Gastroesophageal sphincter (tissue), 4 donors: ENCODE data around the gene CERS1. TPM values are rescaled to one million over a fixed set of nuclear protein-coding genes. Genes with fewer than 3 reads are reported as not detected.

Experiments used
- ATAC-seq: fragments of 150-250 bp; one replicate; pipeline ENCODE4 v1.9.1; 2016; ENCODE audit warnings: mild to moderate bottlenecking, moderate library complexity
- H3K27ac ChIP-seq, 4 donors: fragments of 200-600 bp; sonication (generic) in 3 of 4; 1 replicate in 3 of 4; 2 replicates in 1 of 4; pipeline ENCODE4 v1.5.1; 2016 to 2019
- H3K27me3 ChIP-seq: fragments of 200-600 bp; sonication (generic); one replicate; pipeline ENCODE4 v1.5.1; 2019
- H3K36me3 ChIP-seq, 2 donors: fragments of 200-600 bp; sonication (generic); one replicate each; pipeline ENCODE4 v1.5.1; 2019; ENCODE audit warnings: control low read depth in 1 of 2
- H3K4me1 ChIP-seq, 3 donors: fragments of 200-600 bp; sonication (generic); 1 replicate in 2 of 3; 2 replicates in 1 of 3; pipeline ENCODE4 v1.5.1; 2016 to 2019; ENCODE audit warnings: control low read depth in 2 of 3
- H3K4me3 ChIP-seq, 2 donors: fragments of 200-600 bp; sonication (generic); one replicate each; pipeline ENCODE4 v1.5.1; 2019; ENCODE audit warnings: mild to moderate bottlenecking in 1 of 2, moderate library complexity in 1 of 2
- H3K9me3 ChIP-seq, 3 donors: fragments of 200-600 bp; sonication (generic); one replicate each; pipeline ENCODE4 v1.5.1; 2017 to 2019; ENCODE audit warnings: control low read depth in 2 of 3
- EP300 ChIP-seq: sonication (generic); formaldehyde crosslinking; IDR thresholded peaks from one replicate; pipeline ENCODE4 v1.6.1; 2017; ENCODE audit warnings: antibody characterized with exemption, mild to moderate bottlenecking
- POLR2A ChIP-seq, 2 donors: fragments of 450-650 bp; IDR thresholded peaks; one replicate each; pipeline ENCODE4 v1.6.1; 2017; ENCODE audit warnings: antibody characterized with exemption in 2 of 2, mild to moderate bottlenecking in 2 of 2, moderate library complexity in 1 of 2
- POLR2AphosphoS5 ChIP-seq: sonication (generic); formaldehyde crosslinking; IDR thresholded peaks from one replicate; pipeline ENCODE4 v1.6.1; 2017; ENCODE audit warnings: antibody characterized with exemption
- WGBS, 2 donors: methylation state at CpG; one replicate each; pipeline ENCODE4 v1.1.5; 2018; ENCODE audit warnings: low coverage in 1 of 2; 5-methylcytosine and 5-hydroxymethylcytosine counted together
- total RNA-seq, 4 donors: library from RNA; depleted of rRNA; stranded (reverse); fragments of >200 nt; gene quantifications; one replicate each; pipeline ENCODE4 v1.1.0, GENCODE V29; 2016
- TF ChIP-seq, protein P1 (sequence below), 4 experiments: fragments of 200-600 bp in 2 of 4; fragments of 450-650 bp in 2 of 4; sonication (generic) in 1 of 4; IDR thresholded peaks; one replicate each; pipeline ENCODE4 v1.5.1; 2017 to 2019; ENCODE audit warnings: antibody characterized with exemption in 4 of 4, mild to moderate bottlenecking in 2 of 4, moderate library complexity in 2 of 4

Gene CERS1, protein sequence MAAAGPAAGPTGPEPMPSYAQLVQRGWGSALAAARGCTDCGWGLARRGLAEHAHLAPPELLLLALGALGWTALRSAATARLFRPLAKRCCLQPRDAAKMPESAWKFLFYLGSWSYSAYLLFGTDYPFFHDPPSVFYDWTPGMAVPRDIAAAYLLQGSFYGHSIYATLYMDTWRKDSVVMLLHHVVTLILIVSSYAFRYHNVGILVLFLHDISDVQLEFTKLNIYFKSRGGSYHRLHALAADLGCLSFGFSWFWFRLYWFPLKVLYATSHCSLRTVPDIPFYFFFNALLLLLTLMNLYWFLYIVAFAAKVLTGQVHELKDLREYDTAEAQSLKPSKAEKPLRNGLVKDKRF
- total RNA-seq = 1 to 10 TPM in 1 of 4 donors, under 1 TPM in 2, not detected in 1; 0.73 to 1.3 (median 0.81) TPM

DNA sequence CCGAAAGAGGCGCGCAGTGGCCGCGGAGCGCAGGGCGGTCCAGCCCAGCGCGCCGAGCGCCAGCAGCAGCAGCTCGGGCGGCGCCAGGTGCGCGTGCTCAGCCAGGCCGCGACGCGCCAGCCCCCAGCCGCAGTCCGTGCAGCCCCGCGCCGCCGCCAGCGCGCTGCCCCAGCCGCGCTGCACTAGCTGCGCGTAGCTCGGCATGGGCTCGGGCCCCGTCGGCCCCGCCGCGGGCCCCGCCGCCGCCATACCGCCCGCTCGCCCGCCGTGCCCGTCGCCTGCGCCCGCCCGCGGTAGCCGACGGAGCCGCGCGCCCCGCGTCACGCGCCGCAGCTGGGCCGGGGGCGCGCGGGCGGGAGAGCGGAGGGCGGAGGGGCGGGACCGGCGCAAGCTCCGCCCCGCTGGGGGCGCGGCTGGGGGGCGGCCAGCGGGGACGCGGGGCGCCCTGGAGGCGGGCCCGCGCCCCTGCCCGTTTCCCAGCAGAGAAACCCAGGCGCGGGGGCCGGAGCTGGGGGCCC lies at the start of gene CERS1:
Gene CERS1, minus strand, starts transcription at position 335 of the 518 bp plus-strand sequence. Its CDS starts 86 bp downstream, at position 249.
- ATAC-seq = no peak
- peaks cover 50% of the 10 kb centered on the region for H3K27me3 ChIP-seq
- peak within 1 kb of the TSS; percentile 4 to 52 for H3K4me3 ChIP-seq
- peaks cover 0 to 30% (median 14%) of the 10 kb centered on the region in 3 donors for H3K4me1 ChIP-seq
- no peaks in the 10 kb centered on the region for H3K9me3 ChIP-seq
- peaks cover 0 to 27% of the 10 kb centered on the region in 2 donors for H3K36me3 ChIP-seq
- TF ChIP-seq, protein P1, sequence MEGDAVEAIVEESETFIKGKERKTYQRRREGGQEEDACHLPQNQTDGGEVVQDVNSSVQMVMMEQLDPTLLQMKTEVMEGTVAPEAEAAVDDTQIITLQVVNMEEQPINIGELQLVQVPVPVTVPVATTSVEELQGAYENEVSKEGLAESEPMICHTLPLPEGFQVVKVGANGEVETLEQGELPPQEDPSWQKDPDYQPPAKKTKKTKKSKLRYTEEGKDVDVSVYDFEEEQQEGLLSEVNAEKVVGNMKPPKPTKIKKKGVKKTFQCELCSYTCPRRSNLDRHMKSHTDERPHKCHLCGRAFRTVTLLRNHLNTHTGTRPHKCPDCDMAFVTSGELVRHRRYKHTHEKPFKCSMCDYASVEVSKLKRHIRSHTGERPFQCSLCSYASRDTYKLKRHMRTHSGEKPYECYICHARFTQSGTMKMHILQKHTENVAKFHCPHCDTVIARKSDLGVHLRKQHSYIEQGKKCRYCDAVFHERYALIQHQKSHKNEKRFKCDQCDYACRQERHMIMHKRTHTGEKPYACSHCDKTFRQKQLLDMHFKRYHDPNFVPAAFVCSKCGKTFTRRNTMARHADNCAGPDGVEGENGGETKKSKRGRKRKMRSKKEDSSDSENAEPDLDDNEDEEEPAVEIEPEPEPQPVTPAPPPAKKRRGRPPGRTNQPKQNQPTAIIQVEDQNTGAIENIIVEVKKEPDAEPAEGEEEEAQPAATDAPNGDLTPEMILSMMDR (IDR thresholded peaks at IDR 0.05) = no peak
- no peak for TF ChIP-seq EP300
- TF ChIP-seq POLR2A (IDR thresholded peaks at IDR 0.05) = no peak
- TF ChIP-seq POLR2AphosphoS5 = no peak
- WGBS, 2 donors = 0% methylated on average over 1 of the region's 89 CpGs; no CpG with 5 or more reads in 1 of the 2 donors
- H3K27ac ChIP-seq = peak within 1 kb of the TSS in 3 of 4 donors; percentile 2 to 55 (median 50)

DNA sequence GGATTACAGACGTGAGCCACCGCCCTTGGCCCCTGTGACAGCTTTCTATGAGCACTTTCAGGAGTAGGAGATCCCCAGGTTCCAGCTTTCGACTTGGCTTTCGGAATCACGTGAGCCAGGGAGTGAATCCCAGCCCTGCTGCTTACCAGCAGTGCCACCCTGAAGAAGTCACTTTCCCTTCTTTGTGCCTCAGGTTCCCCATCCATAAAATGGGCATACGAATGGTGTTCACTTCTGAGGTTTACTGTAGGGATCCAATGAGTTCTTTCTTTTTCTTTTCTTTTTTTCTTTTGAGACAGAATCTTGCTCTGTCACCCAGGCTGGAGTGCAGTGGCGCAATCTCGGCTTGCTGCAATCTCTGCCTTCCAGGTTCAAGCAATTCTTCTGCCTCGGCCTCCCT lies 49.3 kb upstream of the CERS1 start:
- WGBS, 2 donors = 77 to 91% methylated on average over 7 to 8 of the region's 9 CpGs
- Histone ChIP-seq H3K36me3 (no peaks in the 10 kb centered on the region), H3K27ac (no peak overlapping the region), H3K4me1 (peaks cover 0 to 12% (median 0%) of the 10 kb centered on the region in 3 donors), H3K9me3 (no peaks in the 10 kb centered on the region), H3K4me3 (no peak overlapping the region), H3K27me3 (no peaks in the 10 kb centered on the region)
- ATAC-seq = no peak
- TF ChIP-seq POLR2AphosphoS5 = no peak
- TF ChIP-seq EP300 = no peak
- TF ChIP-seq POLR2A (IDR thresholded peaks at IDR 0.05) = no peak
- TF ChIP-seq, protein P1 (IDR thresholded peaks at IDR 0.05) = no peak

DNA sequence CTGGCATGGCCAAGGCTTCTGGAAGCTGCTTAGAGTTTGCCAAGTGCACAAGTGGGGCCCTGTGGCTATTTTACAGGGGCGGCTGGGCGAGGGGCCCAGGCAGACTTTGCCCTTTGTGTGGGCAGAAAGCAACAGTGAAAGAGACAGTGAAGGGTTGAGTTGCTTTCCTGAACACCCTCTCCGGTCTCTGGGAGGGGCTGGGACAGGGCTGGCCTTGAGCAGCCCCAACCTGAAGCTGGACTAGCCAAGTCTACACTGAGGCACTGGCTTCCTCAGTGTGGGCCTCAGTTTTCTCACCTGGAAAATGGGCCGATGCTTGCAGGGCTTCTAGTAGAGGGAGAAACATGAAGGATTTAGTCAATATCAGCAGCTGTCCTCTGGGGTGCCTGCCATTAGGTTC lies 47.5 kb upstream of the CERS1 start:
- no peak for TF ChIP-seq EP300
- TF ChIP-seq, protein P1 (IDR thresholded peaks at IDR 0.05) = no peak
- no peak for TF ChIP-seq POLR2A (IDR thresholded peaks at IDR 0.05)
- no peak for TF ChIP-seq POLR2AphosphoS5
- 67 to 94% methylated on average over 1 to 2 of the region's 4 CpGs for WGBS, 2 donors
- H3K9me3 ChIP-seq = no peaks in the 10 kb centered on the region
- no peak for ATAC-seq
- H3K4me1 ChIP-seq = peaks cover 0 to 27% (median 2%) of the 10 kb centered on the region in 3 donors
- H3K27ac ChIP-seq = no peak overlapping the region
- H3K27me3 ChIP-seq = no peaks in the 10 kb centered on the region
- peaks cover 0 to 3% of the 10 kb centered on the region in 2 donors for H3K36me3 ChIP-seq
- no peak overlapping the region for H3K4me3 ChIP-seq

DNA sequence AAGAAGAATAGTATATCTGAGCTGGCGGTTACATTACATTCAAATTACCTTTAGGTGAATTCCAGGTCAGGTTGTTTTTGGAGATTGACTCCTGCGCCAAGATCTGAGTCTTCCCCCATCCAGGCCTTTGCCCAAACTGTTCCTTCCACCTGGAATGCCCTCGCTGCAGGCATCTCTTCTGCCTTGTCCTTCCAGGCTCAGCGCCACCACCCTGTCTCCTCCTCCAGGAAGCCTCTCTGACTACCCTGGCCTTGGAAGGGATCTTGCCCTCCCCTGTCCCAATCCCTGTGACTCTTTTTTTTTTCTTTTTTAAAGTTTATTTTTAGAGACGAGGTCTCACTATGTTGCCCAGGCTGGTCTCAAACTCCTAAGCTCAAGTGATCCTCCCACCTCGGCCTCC lies 46.7 kb upstream of the CERS1 start:
- no peak for ATAC-seq
- Histone ChIP-seq H3K27me3 (no peaks in the 10 kb centered on the region), H3K4me1 (peaks cover 0 to 27% (median 2%) of the 10 kb centered on the region in 3 donors), H3K4me3 (no peak overlapping the region), H3K27ac (no peak overlapping the region), H3K36me3 (peaks cover 0 to 11% of the 10 kb centered on the region in 2 donors), H3K9me3 (no peaks in the 10 kb centered on the region)
- TF ChIP-seq POLR2AphosphoS5 = no peak
- no peak for TF ChIP-seq EP300
- TF ChIP-seq, protein P1 (IDR thresholded peaks at IDR 0.05) = no peak
- no peak for TF ChIP-seq POLR2A (IDR thresholded peaks at IDR 0.05)
- WGBS, 2 donors = 86 to 100% methylated on average over 2 to 6 of the region's 6 CpGs
